ENCODE measurements around the gene CCL24. TPM values are rescaled to one million over a fixed set of nuclear protein-coding genes. Genes with fewer than 3 reads are reported as not detected.
"Not testable (repeated sequence)": the region's sequence is repeated elsewhere in the genome, so short reads cannot be mapped to it uniquely, and the experiment has no call there.

Gene CCL24
- total and polyA plus RNA-seq, 11 donors, result 0.18 to 0.77 (median 0.60) TPM; not detected in 8

DNA sequence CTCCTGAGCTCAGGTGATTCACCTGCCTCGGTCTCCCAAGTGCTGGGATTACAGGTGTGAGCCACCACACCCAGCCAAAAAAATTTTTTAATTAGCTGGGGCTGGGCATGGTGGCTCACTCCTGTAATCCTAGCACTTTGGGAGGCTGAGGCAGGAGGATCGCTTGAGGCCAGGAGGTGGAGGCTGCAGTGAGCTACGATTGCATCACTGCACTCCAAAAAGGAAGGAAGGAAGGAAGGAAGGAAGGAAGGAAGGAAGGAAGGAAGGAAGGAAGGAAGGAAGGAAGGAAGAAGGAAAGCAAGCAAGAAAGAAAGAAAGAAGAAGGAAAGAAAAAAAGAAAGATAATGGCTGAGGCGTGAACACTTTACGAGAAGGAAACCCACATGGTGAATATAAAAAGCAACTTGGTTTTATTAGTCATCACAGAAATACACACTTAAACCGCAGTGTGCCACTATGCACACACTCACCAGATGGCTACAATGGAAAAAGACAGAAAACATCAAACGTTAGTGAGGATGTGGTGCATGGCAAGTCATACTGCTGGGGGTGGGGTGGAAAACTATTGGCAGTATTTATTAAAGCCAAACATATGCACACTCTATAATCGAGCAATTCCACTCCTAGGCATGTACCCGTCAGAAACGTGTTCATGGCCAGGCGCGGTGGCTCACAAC lies 37.2 kb downstream of the CCL24 start:
- H3K36me3 ChIP-seq, result no peaks in the 10 kb centered on the region
- H3K9me3 ChIP-seq, result no peaks in the 10 kb centered on the region
- H3K4me1 ChIP-seq, result peaks cover 0 to 16% (median 1%) of the 10 kb centered on the region in 12 donors
- TF ChIP-seq, protein P1, sequence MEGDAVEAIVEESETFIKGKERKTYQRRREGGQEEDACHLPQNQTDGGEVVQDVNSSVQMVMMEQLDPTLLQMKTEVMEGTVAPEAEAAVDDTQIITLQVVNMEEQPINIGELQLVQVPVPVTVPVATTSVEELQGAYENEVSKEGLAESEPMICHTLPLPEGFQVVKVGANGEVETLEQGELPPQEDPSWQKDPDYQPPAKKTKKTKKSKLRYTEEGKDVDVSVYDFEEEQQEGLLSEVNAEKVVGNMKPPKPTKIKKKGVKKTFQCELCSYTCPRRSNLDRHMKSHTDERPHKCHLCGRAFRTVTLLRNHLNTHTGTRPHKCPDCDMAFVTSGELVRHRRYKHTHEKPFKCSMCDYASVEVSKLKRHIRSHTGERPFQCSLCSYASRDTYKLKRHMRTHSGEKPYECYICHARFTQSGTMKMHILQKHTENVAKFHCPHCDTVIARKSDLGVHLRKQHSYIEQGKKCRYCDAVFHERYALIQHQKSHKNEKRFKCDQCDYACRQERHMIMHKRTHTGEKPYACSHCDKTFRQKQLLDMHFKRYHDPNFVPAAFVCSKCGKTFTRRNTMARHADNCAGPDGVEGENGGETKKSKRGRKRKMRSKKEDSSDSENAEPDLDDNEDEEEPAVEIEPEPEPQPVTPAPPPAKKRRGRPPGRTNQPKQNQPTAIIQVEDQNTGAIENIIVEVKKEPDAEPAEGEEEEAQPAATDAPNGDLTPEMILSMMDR (IDR thresholded peaks at IDR 0.05), result no peak
- TF ChIP-seq POLR2A (IDR thresholded peaks at IDR 0.05), result no peak
- DNase-seq, result no peak
- WGBS, 4 donors, result 73 to 81% (median 78%) methylated on average over 12 of the region's 12 CpGs
- peaks cover 0 to 3% (median 0%) of the 10 kb centered on the region in 9 donors for H3K27me3 ChIP-seq
- intact Hi-C loops (cut with DNase I), result no loop called here
- no peak for ATAC-seq
- no peak overlapping the region for H3K4me3 ChIP-seq
- H3K27ac ChIP-seq, result no peak overlapping the region

DNA sequence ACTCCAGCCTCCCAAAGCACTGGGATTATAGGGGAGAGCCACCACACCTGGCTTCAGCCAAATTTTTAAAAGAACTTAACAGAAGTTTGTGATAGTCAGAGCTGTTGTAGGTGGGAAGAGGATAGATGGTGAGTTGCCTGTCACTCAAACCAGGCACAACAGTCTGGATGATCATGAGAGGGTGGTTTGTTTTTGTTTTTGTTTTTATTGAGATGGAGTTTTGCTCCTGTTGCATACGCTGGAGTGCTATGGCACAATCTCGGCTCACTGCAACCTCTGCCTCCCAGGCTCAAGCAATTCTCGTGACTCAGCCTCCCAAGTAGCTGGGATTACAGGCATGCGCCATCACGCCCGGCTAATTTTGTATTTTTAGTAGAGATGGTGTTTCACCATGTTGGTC lies 39.6 kb downstream of the CCL24 start:
- H3K27me3 ChIP-seq; H3K27ac ChIP-seq; H3K9me3 ChIP-seq; H3K4me3 ChIP-seq; intact Hi-C loops (cut with DNase I); DNase-seq; ATAC-seq; H3K36me3 ChIP-seq: not testable (repeated sequence)
- peaks cover 0 to 16% (median 1%) of the 10 kb centered on the region in 12 donors for H3K4me1 ChIP-seq
- WGBS, 4 donors, result 84 to 96% (median 90%) methylated on average over 6 of the region's 6 CpGs

DNA sequence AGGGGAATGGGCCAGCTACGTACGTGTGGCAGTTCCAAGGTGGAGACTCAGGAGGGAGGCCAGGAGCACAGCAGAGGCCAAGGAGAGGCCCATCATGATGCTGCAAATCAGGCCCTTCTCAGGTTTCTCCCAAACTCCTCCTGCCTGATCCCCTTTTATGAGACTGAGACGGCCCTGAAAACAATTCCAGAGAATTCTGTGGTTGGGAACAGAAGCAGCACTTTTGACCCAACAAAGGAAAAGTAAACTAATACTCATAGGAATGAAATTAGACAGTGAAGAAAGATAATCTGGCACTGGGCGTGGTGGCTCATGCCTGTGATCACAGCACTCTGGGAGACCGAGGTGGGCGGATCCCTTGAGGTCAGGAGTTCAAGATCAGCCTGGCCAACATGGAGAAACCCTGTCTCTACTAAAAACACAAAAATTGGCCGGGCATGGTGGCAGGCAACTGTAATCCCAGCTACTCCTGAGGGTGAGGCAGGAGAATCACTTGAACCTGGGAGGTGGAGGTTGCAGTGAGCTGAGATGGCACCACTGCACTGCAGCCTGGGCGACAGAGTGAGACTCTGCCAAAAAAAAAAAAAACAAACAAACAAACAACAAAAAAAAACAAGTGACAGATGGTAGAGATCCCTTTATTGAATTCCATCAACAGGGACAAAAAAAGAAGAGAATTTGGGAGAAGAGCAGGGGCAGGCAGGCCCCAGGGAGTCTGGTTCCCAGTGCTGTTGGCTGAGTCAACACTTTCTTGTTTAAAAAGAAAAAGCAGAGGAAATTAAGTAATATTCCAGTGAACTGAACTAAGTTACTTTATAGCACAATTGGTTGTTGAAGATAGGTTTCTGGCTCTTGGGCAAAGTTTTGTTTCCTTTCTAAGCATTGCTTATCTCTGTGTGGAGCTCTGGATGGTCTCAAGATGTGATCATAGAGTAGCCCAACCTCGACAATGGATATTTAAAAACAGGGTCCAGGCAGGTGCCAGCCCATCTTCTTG lies 41.2 kb downstream of the CCL24 start, which contains the start of gene CCL26:
CCL26 (minus strand) TSS at position 131 of the 997 bp plus-strand sequence; CDS start at position 96, 35 bp downstream.
- DNase-seq (peak in 3 of 5 donors; percentile 15 to 61 (median 48)), ATAC-seq (peak in 3 of 4 donors; percentile 65 to 77 (median 75))
- TF ChIP-seq, protein P1 (IDR thresholded peaks at IDR 0.05), result no peak
- no peak for TF ChIP-seq POLR2A (IDR thresholded peaks at IDR 0.05)
- WGBS, 4 donors, result 55 to 66% (median 61%) methylated on average over 9 of the region's 9 CpGs
- Histone ChIP-seq H3K36me3 (no peaks in the 10 kb centered on the region), H3K27ac (peak within 1 kb of the TSS in 9 of 12 donors; percentile 1 to 65 (median 53)), H3K4me3 (no peak within 1 kb of the TSS), H3K4me1 (peaks cover 0 to 16% (median 1%) of the 10 kb centered on the region in 12 donors), H3K27me3 (no peaks in the 10 kb centered on the region), H3K9me3 (no peaks in the 10 kb centered on the region)
- intact Hi-C loops (cut with DNase I), result no loop called here

DNA sequence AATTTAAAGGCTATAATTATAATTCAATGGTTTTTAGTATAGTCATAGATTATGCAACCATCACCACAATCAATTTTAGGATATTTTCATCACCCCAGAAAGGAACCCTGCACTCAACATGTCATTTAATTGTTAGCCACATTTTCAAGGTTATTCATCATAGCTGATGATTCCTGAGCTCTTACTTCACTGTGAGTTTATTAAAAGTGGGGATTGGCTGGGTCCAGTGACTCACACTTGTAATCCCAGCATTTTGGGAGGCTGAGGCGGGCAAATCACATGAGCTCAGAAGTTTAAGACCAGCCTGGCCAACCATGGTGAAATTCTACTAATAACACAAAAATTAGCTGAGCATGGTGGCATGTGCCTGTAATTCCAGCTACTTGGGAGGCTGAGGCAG lies 42.4 kb downstream of the CCL24 start:
- WGBS, 4 donors, result 89 to 100% (median 97%) methylated on average over 1 of the region's 1 CpG
- no peaks in the 10 kb centered on the region for H3K36me3 ChIP-seq
- intact Hi-C loops (cut with DNase I), result no loop called here
- TF ChIP-seq, protein P1 (IDR thresholded peaks at IDR 0.05), result no peak
- TF ChIP-seq POLR2A (IDR thresholded peaks at IDR 0.05), result no peak
- H3K4me3 ChIP-seq, result no peak overlapping the region
- DNase-seq (no peak), ATAC-seq (no peak)
- no peaks in the 10 kb centered on the region for H3K9me3 ChIP-seq
- no peak overlapping the region for H3K27ac ChIP-seq
- peaks cover 0 to 16% (median 1%) of the 10 kb centered on the region in 12 donors for H3K4me1 ChIP-seq
- no peaks in the 10 kb centered on the region for H3K27me3 ChIP-seq
